HCT116 (cell line): ENCODE measurements around the gene ZNF496. TPM values are rescaled to one million over a fixed set of nuclear protein-coding genes. Genes with fewer than 3 reads are reported as not detected.

ENCODE experiments used
- ATAC-seq: fragments of 200-7000 bp; cut with Tn5 transposase; 2 replicates; pipeline ENCODE4 v1.9.1; 2020; ENCODE audit warnings: mild to moderate bottlenecking, moderate library complexity
- BruUV-seq: library from RNA; stranded (reverse); fragments of 400-500 nt; replicated peaks from 2 replicates; lab custom pipeline; 2021; lab: Mats Ljungman, UMichigan
- CTCF ChIA-PET: fragments of 300-600 bp; sonication (Branson Sonifier 250); formaldehyde crosslinking; loops from one replicate; lab custom pipeline; 2021; ENCODE audit warnings: antibody characterized with exemption; lab: Charles Lee
- POLR2A ChIA-PET: fragments of 300-600, 350-600 bp; sonication (Branson Sonifier 250); formaldehyde crosslinking; loops from one replicate; lab custom pipeline; 2021; ENCODE audit warnings: antibody characterized with exemption; lab: Charles Lee
- RAD21 ChIA-PET, 2 experiments: fragments of 300-600 bp; sonication (Branson Sonifier 250); formaldehyde crosslinking; loops; one replicate each; lab custom pipeline; 2023; ENCODE audit warnings: low total read pairs in 2 of 2; ENCODE audit not compliant: uncharacterized antibody in 2 of 2, unreplicated experiment in 2 of 2, low non-redundant PET in 1 of 2; lab: Charles Lee
- DNase-seq: peaks from one replicate; pipeline ENCODE4 v3.0.0-alpha.2; 2010; ENCODE audit warnings: low read depth, low spot score
- H2AFZ ChIP-seq: fragments of 200-600 bp; shearing (Covaris generic), sonication (generic); 2 replicates; pipeline ENCODE4 v1.6.1; 2017; ENCODE audit warnings: low read depth, mixed run types, mixed read lengths, antibody characterized with exemption, low read length; ENCODE audit not compliant: poor library complexity, severe bottlenecking
- H3K27ac ChIP-seq: 2 replicates; pipeline ENCODE4 v1.5.1; 2012; ENCODE audit warnings: low read depth, low read length
- H3K27me3 ChIP-seq: fragments of 200-600 bp; sonication (generic); 2 replicates; pipeline ENCODE4 v1.6.1; 2016; ENCODE audit warnings: mixed run types, low read length, mixed read lengths; ENCODE audit not compliant: insufficient read depth
- H3K36me3 ChIP-seq, 2 experiments: fragments of 200-500 bp in 1 of 2; fragments of 200-600 bp in 1 of 2; sonication (Bioruptor generic) in 1 of 2; sonication (generic) in 1 of 2; 2 replicates each; pipeline versions ENCODE4 v1.5.1 to v1.6.1; 2014 to 2016; ENCODE audit warnings: low read length in 2 of 2, inconsistent platforms in 1 of 2, mixed read lengths in 1 of 2, mixed run types in 1 of 2; ENCODE audit not compliant: insufficient read depth in 2 of 2, control insufficient read depth in 1 of 2
- H3K4me1 ChIP-seq, 2 experiments: fragments of 200-600 bp in 1 of 2; sonication (generic) in 1 of 2; 2 replicates each; pipeline versions ENCODE4 v1.5.1 to v1.6.1; 2012 to 2017; ENCODE audit warnings: low read length in 2 of 2, inconsistent platforms in 1 of 2, mild to moderate bottlenecking in 1 of 2, mixed read lengths in 1 of 2, mixed run types in 1 of 2, moderate library complexity in 1 of 2; ENCODE audit not compliant: insufficient read depth in 2 of 2, control insufficient read depth in 1 of 2
- H3K4me2 ChIP-seq: fragments of 200-600 bp; sonication (generic); 2 replicates; pipeline ENCODE4 v1.6.1; 2017; ENCODE audit warnings: mixed run types, low read length, mixed read lengths
- H3K4me3 ChIP-seq, 2 experiments: fragments of 200-600 bp in 1 of 2; sonication (generic) in 1 of 2; replicated peaks in 1 of 2; 2 replicates each; pipeline ENCODE4 v1.5.1; 2011 to 2016; ENCODE audit warnings: low read length in 2 of 2, control low read depth in 1 of 2, low read depth in 1 of 2, mild to moderate bottlenecking in 1 of 2, mixed read lengths in 1 of 2, mixed run types in 1 of 2
- H3K79me2 ChIP-seq: fragments of 200-600 bp; sonication (generic); 2 replicates; pipeline ENCODE4 v1.6.1; 2017; ENCODE audit warnings: mild to moderate bottlenecking, mixed run types, low read length, moderate library complexity, mixed read lengths; ENCODE audit not compliant: insufficient read depth
- H3K9ac ChIP-seq: fragments of 200-600 bp; sonication (generic); 2 replicates; pipeline ENCODE4 v1.6.1; 2016; ENCODE audit warnings: low read length, mixed read lengths
- H3K9me2 ChIP-seq: fragments of 200-600 bp; sonication (generic), shearing (Covaris generic); 2 replicates; pipeline ENCODE4 v1.6.1; 2017; ENCODE audit warnings: mixed run types, mild to moderate bottlenecking, moderate library complexity; ENCODE audit not compliant: insufficient read depth
- H3K9me3 ChIP-seq, 2 experiments: fragments of 200-500 bp in 1 of 2; fragments of 200-600 bp in 1 of 2; sonication (Bioruptor generic) in 1 of 2; sonication (generic) in 1 of 2; 2 replicates each; pipeline ENCODE4 v1.6.1; 2014 to 2017; ENCODE audit warnings: low read length in 2 of 2, mixed read lengths in 2 of 2, inconsistent platforms in 1 of 2, low read depth in 1 of 2, mild to moderate bottlenecking in 1 of 2, mixed run types in 1 of 2, moderate library complexity in 1 of 2; ENCODE audit not compliant: control insufficient read depth in 1 of 2, insufficient read depth in 1 of 2
- H4K20me1 ChIP-seq: fragments of 200-600 bp; sonication (generic), shearing (Covaris generic); 2 replicates; pipeline ENCODE4 v1.6.1; 2017; ENCODE audit warnings: mixed run types, mild to moderate bottlenecking, moderate library complexity; ENCODE audit not compliant: insufficient read depth
- ATF3 ChIP-seq: IDR thresholded peaks from 2 replicates; pipeline ENCODE4 v1.6.1; 2012
- CEBPB ChIP-seq: IDR thresholded peaks from 2 replicates; pipeline ENCODE4 v1.6.1; 2012; ENCODE audit warnings: low read depth
- EGR1 ChIP-seq: IDR thresholded peaks from 2 replicates; pipeline ENCODE4 v1.6.1; 2012; ENCODE audit warnings: low read depth
- ELF1 ChIP-seq: IDR thresholded peaks from 2 replicates; pipeline ENCODE4 v1.6.1; 2012; ENCODE audit warnings: low read depth, borderline replicate concordance
- EZH2 ChIP-seq: fragments of 200-600 bp; sonication (generic); IDR thresholded peaks from 2 replicates; pipeline ENCODE4 v1.6.1; 2017; ENCODE audit warnings: antibody characterized with exemption, mixed run types
- EZH2phosphoT487 ChIP-seq: fragments of 200-600 bp; IDR thresholded peaks from 2 replicates; pipeline ENCODE4 v1.6.1; 2018; ENCODE audit warnings: antibody characterized with exemption, borderline replicate concordance
- JUND ChIP-seq: IDR thresholded peaks from 2 replicates; pipeline ENCODE4 v1.6.1; 2012
- MAX ChIP-seq: IDR thresholded peaks from 2 replicates; pipeline ENCODE4 v1.6.1; 2012
- POLR2AphosphoS5 ChIP-seq: IDR thresholded peaks from 2 replicates; pipeline ENCODE4 v1.6.1; 2011; ENCODE audit warnings: mild to moderate bottlenecking, low read depth, low read length, moderate library complexity
- RAD21 ChIP-seq: IDR thresholded peaks from 2 replicates; pipeline ENCODE4 v1.6.1; 2012; ENCODE audit warnings: low read depth, mild to moderate bottlenecking
- REST ChIP-seq: IDR thresholded peaks from 2 replicates; pipeline ENCODE4 v1.6.1; 2012; ENCODE audit warnings: low read depth
- SIN3A ChIP-seq: IDR thresholded peaks from 2 replicates; pipeline ENCODE4 v1.6.1; 2012; ENCODE audit warnings: low read depth
- SP1 ChIP-seq: IDR thresholded peaks from 2 replicates; pipeline ENCODE4 v1.6.1; 2012; ENCODE audit warnings: low read depth
- SRF ChIP-seq: IDR thresholded peaks from 2 replicates; pipeline ENCODE4 v1.6.1; 2012; ENCODE audit warnings: low read depth
- TCF7L2 ChIP-seq: IDR thresholded peaks from 2 replicates; pipeline ENCODE4 v1.7.0; 2011; ENCODE audit warnings: borderline replicate concordance, inconsistent platforms; ENCODE audit not compliant: insufficient read depth, insufficient read length; ENCODE audit errors: extremely low read depth
- YY1 ChIP-seq: IDR thresholded peaks from 2 replicates; pipeline ENCODE4 v1.6.1; 2011; ENCODE audit warnings: low read length, low read depth, moderate library complexity, mild to moderate bottlenecking; ENCODE audit not compliant: insufficient replicate concordance; ENCODE audit errors: extremely low read depth
- ZFX ChIP-seq: fragments of 450-650 bp; IDR thresholded peaks from 2 replicates; pipeline ENCODE4 v1.6.1; 2017
- ZNF274 ChIP-seq: fragments of 200-500 bp; sonication (Bioruptor generic); IDR thresholded peaks from 2 replicates; pipeline ENCODE4 v1.6.1; 2014; ENCODE audit warnings: mild to moderate bottlenecking, low read depth, low read length, inconsistent platforms
- intact Hi-C: fragments of 100-400 bp; cut with micrococcal nuclease; formaldehyde crosslinking; loops from 2 replicates; pipeline ENCODE4 v1.10.0; 2022
- total RNA-seq: library from RNA; stranded (reverse); gene quantifications from one replicate; pipeline ENCODE4 v1.2.1, GENCODE V29; 2021; ENCODE audit not compliant: unreplicated experiment

The ZNF496 gene
- total RNA-seq, 1 experiment from 2014 or later: 37.4 TPM

- ATAC-seq (no peak), DNase-seq (no peak)
- Histone ChIP-seq H3K27ac (no peak overlapping the region), H3K9me2 (no peaks in the 10 kb centered on the region), H3K79me2 (no peaks in the 10 kb centered on the region), H3K9me3 (no peaks in the 10 kb centered on the region), H3K9ac (no peak overlapping the region), H2AFZ (no peak overlapping the region), H3K4me3 (no peak overlapping the region), H3K27me3 (no peaks in the 10 kb centered on the region), H4K20me1 (0 out of 2 replicates have a peak, but pooled peaks cover 3% of the 10 kb centered on the region), H3K4me2 (no peak overlapping the region), H3K4me1 (no peaks in the 10 kb centered on the region), H3K36me3 (peaks cover 26 to 37% of the 10 kb centered on the region in 2 experiments)
- ChIA-PET RAD21 (no interaction called here), CTCF (no interaction called here), POLR2A (no interaction called here)
- intact Hi-C loops: no loop called here
- no peak for TF ChIP-seq POLR2AphosphoS5
- no peak for TF ChIP-seq ZNF274
- TF ChIP-seq SIN3A: no peak
- no peak for TF ChIP-seq REST
- TF ChIP-seq MAX: no peak
- no peak for TF ChIP-seq EGR1
- TF ChIP-seq EZH2phosphoT487: no peak
- no peak for TF ChIP-seq RAD21
- TF ChIP-seq JUND: no peak
- TF ChIP-seq ZFX: no peak
- no peak for TF ChIP-seq SRF
- TF ChIP-seq TCF7L2: no peak
- no peak for TF ChIP-seq SP1
- no peak for TF ChIP-seq ELF1
- no peak for TF ChIP-seq CEBPB
- no peak for TF ChIP-seq ATF3
- TF ChIP-seq EZH2: no peak
- TF ChIP-seq YY1: no peak
- no TSS peak for BruUV-seq
Observed at GRCh38 chr1:247317702-247318101, 14.0 kb downstream of the ZNF496 start.
